HEK293 (cell line): ENCODE measurements around the gene PNPLA5.

ENCODE experiments used
- CTCF ChIP-seq: fragments of 450-650 bp; formaldehyde crosslinking; IDR thresholded peaks from 2 replicates; pipeline ENCODE4 v1.5.1; 2016; ENCODE audit warnings: missing biosample characterization, missing genetic modification characterization
- KLF8 ChIP-seq: fragments of 450-650 bp; formaldehyde crosslinking; IDR thresholded peaks from 2 replicates; pipeline ENCODE4 v1.5.1; 2016; ENCODE audit warnings: missing biosample characterization, missing genetic modification characterization
- TCF7L2 ChIP-seq: IDR thresholded peaks from 2 replicates; pipeline ENCODE4 v1.6.1; 2011; ENCODE audit warnings: low read depth, mild to moderate bottlenecking, inconsistent platforms, low read length, moderate library complexity, borderline replicate concordance
- ZNF140 ChIP-seq: fragments of 450-650 bp; formaldehyde crosslinking; IDR thresholded peaks from 2 replicates; pipeline ENCODE4 v1.5.1; 2016; ENCODE audit warnings: missing biosample characterization, missing genetic modification characterization

DNA sequence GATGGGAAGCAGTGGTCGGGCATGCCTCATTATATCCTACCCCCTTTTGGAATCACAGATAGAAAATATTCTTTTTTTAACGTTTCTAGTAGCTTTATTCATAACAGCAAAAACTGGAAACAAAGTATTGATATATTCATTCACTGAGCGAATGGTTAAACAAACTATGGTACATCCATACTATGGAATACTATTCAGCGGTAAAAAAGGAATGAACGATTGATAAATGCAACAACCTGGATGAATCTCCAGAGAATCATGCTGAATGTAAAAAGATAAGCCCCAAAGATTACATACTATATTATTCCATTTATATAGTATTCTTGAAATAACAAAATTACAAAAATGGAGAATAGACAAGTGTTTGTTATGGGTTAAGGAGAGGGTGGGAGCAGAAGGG, 22.0 kb downstream of the PNPLA5 start:
- no peak for TF ChIP-seq KLF8 (tag by site-specific recombination)
- no peak for TF ChIP-seq ZNF140 (tag by site-specific recombination)
- no peak for TF ChIP-seq CTCF (tag by site-specific recombination)
- no peak for TF ChIP-seq TCF7L2
